ENCODE data around the gene SKAP2.

Gene SKAP2

GRCh38 chr7:26743205-26743604, 121.2 kb downstream of the SKAP2 start:
- no peak for DNase-seq

- DNase-seq: no peak
Measured at GRCh38 chr7:26735976-26736600, 128.3 kb downstream of the SKAP2 start.

GRCh38 chr7:26729150-26729775, 135.1 kb downstream of the SKAP2 start:
- DNase-seq: no peak

- DNase-seq: no peak
Measured at GRCh38 chr7:26726051-26726450, 138.3 kb downstream of the SKAP2 start.

- no peak for DNase-seq
Measured at GRCh38 chr7:26724795-26725194, 139.6 kb downstream of the SKAP2 start.

GRCh38 chr7:26723129-26723528, 141.3 kb downstream of the SKAP2 start:
- no peak for DNase-seq

- no peak for DNase-seq
Measured at GRCh38 chr7:26721450-26721849, 142.9 kb downstream of the SKAP2 start.

- no peak for DNase-seq
Measured at GRCh38 chr7:26718063-26718462, 146.3 kb downstream of the SKAP2 start.

GRCh38 chr7:26714438-26714837, 150.0 kb downstream of the SKAP2 start:
- DNase-seq: no peak

- DNase-seq: no peak
Measured at GRCh38 chr7:26714006-26714405, 150.4 kb downstream of the SKAP2 start.

- no peak for DNase-seq
Measured at GRCh38 chr7:26709210-26709990, 155.0 kb downstream of the SKAP2 start.

GRCh38 chr7:26705567-26705966, 158.8 kb downstream of the SKAP2 start:
- DNase-seq: peak; percentile 17

GRCh38 chr7:26704786-26705185, 159.6 kb downstream of the SKAP2 start:
- no peak for DNase-seq

GRCh38 chr7:26704036-26704435, 160.4 kb downstream of the SKAP2 start:
- DNase-seq: no peak

- no peak for DNase-seq
Measured at GRCh38 chr7:26700893-26701292, 163.5 kb downstream of the SKAP2 start.

GRCh38 chr7:26700386-26700785, 164.0 kb downstream of the SKAP2 start:
- no peak for DNase-seq

- DNase-seq: no peak
Measured at GRCh38 chr7:26699766-26700165, 164.6 kb downstream of the SKAP2 start.

GRCh38 chr7:26698806-26699205, 165.6 kb downstream of the SKAP2 start:
- no peak for DNase-seq

- DNase-seq: no peak
Measured at GRCh38 chr7:26698194-26698593, 166.2 kb downstream of the SKAP2 start.

GRCh38 chr7:26696978-26697377, 167.4 kb downstream of the SKAP2 start:
- DNase-seq: no peak

GRCh38 chr7:26696161-26696560, 168.2 kb downstream of the SKAP2 start:
- no peak for DNase-seq

GRCh38 chr7:26694713-26695112, 169.7 kb downstream of the SKAP2 start:
- DNase-seq: no peak

- no peak for DNase-seq
Measured at GRCh38 chr7:26694141-26694540, 170.2 kb downstream of the SKAP2 start.

- no peak for DNase-seq
Measured at GRCh38 chr7:26691886-26692285, 172.5 kb downstream of the SKAP2 start.

All from T1000 (cell line).